GM21786 (cell line): ENCODE results near the gene RPL36.
"Not testable (repeated sequence)": the region's sequence is repeated elsewhere in the genome, so short reads cannot be mapped to it uniquely, and the experiment has no call there.

Experiments
- ATAC-seq: cut with Tn5 transposase; IDR thresholded peaks from one replicate; pipeline ENCODE4 v1.9.1; 2021; ENCODE audit not compliant: unreplicated experiment

The RPL36 gene

GRCh38 chr19:5703819-5704818 is 14.0 kb downstream of the RPL36 start:
- ATAC-seq: no peak

GRCh38 chr19:5705552-5705951 is 15.5 kb downstream of the RPL36 start:
- ATAC-seq: no peak

GRCh38 chr19:5706876-5707573 is 16.9 kb downstream of the RPL36 start:
- no peak for ATAC-seq

- no peak for ATAC-seq
These were observed 17.8 kb downstream of the RPL36 start for GRCh38 chr19:5707576-5708575.

- ATAC-seq: no peak
These were observed 20.9 kb downstream of the RPL36 start for GRCh38 chr19:5711025-5711424.

- ATAC-seq: no peak
These were observed 21.6 kb downstream of the RPL36 start for GRCh38 chr19:5711713-5712161.

GRCh38 chr19:5713228-5713627 is 23.1 kb downstream of the RPL36 start:
- ATAC-seq: no peak

- ATAC-seq: no peak
These were observed 24.7 kb downstream of the RPL36 start for GRCh38 chr19:5714816-5715215.

- no peak for ATAC-seq
These were observed 27.3 kb downstream of the RPL36 start for GRCh38 chr19:5717215-5717935.

- ATAC-seq: no peak
These were observed 28.0 kb downstream of the RPL36 start for GRCh38 chr19:5718037-5718578.

- ATAC-seq: no peak
These were observed 28.6 kb downstream of the RPL36 start for GRCh38 chr19:5718579-5719273.

- no peak for ATAC-seq
These were observed 29.3 kb downstream of the RPL36 start for GRCh38 chr19:5719274-5719960.

GRCh38 chr19:5719961-5720790 is 30.1 kb downstream of the RPL36 start, which contains the start of the genes CATSPERD and LONP1:
TSS of gene CATSPERD (plus strand) at chr19:5720637. CDS start at chr19:5720738, 101 bp downstream.
TSS of gene LONP1 (minus strand) at chr19:5720146. CDS start at chr19:5720132, 14 bp downstream.
- peak; percentile 84 for ATAC-seq

GRCh38 chr19:5727453-5728050 is 37.5 kb downstream of the RPL36 start:
- no peak for ATAC-seq

GRCh38 chr19:5733172-5733571 is 43.1 kb downstream of the RPL36 start:
- not testable (repeated sequence) for ATAC-seq

- ATAC-seq: no peak
These were observed 48.3 kb downstream of the RPL36 start for GRCh38 chr19:5738423-5738822.
